HCT116 (cell line): ENCODE results near the gene SMAP2.

Source experiments
- CEBPB ChIP-seq: IDR thresholded peaks from 2 replicates; pipeline ENCODE4 v1.6.1; 2012; ENCODE audit warnings: low read depth
- EZH2 ChIP-seq: fragments of 200-600 bp; sonication (generic); IDR thresholded peaks from 2 replicates; pipeline ENCODE4 v1.6.1; 2017; ENCODE audit warnings: antibody characterized with exemption, mixed run types
- POLR2A ChIP-seq: IDR thresholded peaks from 2 replicates; pipeline ENCODE4 v1.7.0; 2011; ENCODE audit warnings: borderline replicate concordance; ENCODE audit not compliant: insufficient read depth, insufficient read length; ENCODE audit errors: extremely low read depth
- RAD21 ChIP-seq: IDR thresholded peaks from 2 replicates; pipeline ENCODE4 v1.6.1; 2012; ENCODE audit warnings: low read depth, mild to moderate bottlenecking
- SP1 ChIP-seq: IDR thresholded peaks from 2 replicates; pipeline ENCODE4 v1.6.1; 2012; ENCODE audit warnings: low read depth
- ZNF274 ChIP-seq: fragments of 200-500 bp; sonication (Bioruptor generic); IDR thresholded peaks from 2 replicates; pipeline ENCODE4 v1.6.1; 2014; ENCODE audit warnings: mild to moderate bottlenecking, low read depth, low read length, inconsistent platforms
- TF ChIP-seq, protein P1 (sequence below): IDR thresholded peaks from 2 replicates; pipeline ENCODE4 v1.6.1; 2012
- TF ChIP-seq, protein P2 (sequence below), 3 experiments: fragments of 200-600 bp in 1 of 3; sonication (generic) in 1 of 3; IDR thresholded peaks in 2 of 3; conservative IDR thresholded peaks in 1 of 3; 2 replicates each; pipeline ENCODE4 v1.5.1; 2012 to 2017; ENCODE audit warnings: low read depth in 2 of 3, low read length in 2 of 3, antibody characterized with exemption in 1 of 3, borderline replicate concordance in 1 of 3, control low read depth in 1 of 3, mild to moderate bottlenecking in 1 of 3, mixed read lengths in 1 of 3, mixed run types in 1 of 3, moderate library complexity in 1 of 3; ENCODE audit not compliant: insufficient read depth in 1 of 3
- TF ChIP-seq, protein P3 (sequence below): IDR thresholded peaks from 2 replicates; pipeline ENCODE4 v1.6.1; 2012; ENCODE audit warnings: low read depth
- TF ChIP-seq, protein P4 (sequence below): IDR thresholded peaks from 2 replicates; pipeline ENCODE4 v1.6.1; 2011; ENCODE audit warnings: mild to moderate bottlenecking, low read length, moderate library complexity; ENCODE audit not compliant: insufficient replicate concordance; ENCODE audit errors: extremely low read depth

DNA sequence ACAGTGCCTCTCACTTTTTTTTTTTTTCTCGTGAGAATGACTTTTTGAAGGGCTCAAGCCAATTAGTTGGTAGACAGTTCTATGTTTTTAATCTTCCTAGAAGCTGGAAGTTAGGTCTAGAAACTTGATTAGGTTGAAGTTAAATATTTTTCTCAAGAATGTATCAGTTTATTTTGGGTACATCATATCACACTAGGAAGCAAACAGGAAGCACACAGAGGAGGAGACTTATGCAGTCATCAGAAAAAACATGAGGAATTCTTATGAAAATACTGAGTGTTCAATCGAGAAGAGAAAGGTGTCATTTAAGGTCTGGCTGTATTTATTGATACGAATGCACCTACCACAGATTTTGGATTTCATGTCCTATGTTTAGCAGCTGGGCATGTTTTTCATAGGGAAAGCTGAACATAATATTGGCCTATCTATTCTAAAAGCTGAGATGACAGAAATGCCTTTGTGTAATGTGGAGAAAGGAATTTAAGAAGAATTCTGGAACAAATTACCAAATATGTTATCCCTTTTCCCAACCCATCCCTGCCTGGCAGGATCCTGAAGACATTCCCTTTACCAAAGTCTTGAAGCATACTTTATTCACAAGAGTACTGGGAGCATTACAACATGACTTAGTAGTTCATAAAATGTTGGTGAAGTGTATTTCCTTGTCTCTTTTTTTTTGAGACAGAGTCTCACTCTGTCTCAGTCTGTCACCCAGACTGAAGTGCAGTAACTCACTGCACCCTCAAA lies 59.3 kb downstream of the SMAP2 start:
- TF ChIP-seq SP1 (no peak), CEBPB (no peak), ZNF274 (no peak), POLR2A (no peak), EZH2 (no peak), RAD21 (no peak)
- TF ChIP-seq, protein P1, sequence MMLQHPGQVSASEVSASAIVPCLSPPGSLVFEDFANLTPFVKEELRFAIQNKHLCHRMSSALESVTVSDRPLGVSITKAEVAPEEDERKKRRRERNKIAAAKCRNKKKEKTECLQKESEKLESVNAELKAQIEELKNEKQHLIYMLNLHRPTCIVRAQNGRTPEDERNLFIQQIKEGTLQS = no peak
- TF ChIP-seq, protein P2, sequence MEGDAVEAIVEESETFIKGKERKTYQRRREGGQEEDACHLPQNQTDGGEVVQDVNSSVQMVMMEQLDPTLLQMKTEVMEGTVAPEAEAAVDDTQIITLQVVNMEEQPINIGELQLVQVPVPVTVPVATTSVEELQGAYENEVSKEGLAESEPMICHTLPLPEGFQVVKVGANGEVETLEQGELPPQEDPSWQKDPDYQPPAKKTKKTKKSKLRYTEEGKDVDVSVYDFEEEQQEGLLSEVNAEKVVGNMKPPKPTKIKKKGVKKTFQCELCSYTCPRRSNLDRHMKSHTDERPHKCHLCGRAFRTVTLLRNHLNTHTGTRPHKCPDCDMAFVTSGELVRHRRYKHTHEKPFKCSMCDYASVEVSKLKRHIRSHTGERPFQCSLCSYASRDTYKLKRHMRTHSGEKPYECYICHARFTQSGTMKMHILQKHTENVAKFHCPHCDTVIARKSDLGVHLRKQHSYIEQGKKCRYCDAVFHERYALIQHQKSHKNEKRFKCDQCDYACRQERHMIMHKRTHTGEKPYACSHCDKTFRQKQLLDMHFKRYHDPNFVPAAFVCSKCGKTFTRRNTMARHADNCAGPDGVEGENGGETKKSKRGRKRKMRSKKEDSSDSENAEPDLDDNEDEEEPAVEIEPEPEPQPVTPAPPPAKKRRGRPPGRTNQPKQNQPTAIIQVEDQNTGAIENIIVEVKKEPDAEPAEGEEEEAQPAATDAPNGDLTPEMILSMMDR (IDR thresholded peaks at IDR 0.05 in 2 of 3, conservative IDR thresholded peaks at IDR 0.05 in 1 of 3; ENCODE audit: borderline replicate concordance in 1 of 3, insufficient read depth in 1 of 3, low read depth in 2 of 3, low read length in 2 of 3) = no peak
- TF ChIP-seq, protein P3, sequence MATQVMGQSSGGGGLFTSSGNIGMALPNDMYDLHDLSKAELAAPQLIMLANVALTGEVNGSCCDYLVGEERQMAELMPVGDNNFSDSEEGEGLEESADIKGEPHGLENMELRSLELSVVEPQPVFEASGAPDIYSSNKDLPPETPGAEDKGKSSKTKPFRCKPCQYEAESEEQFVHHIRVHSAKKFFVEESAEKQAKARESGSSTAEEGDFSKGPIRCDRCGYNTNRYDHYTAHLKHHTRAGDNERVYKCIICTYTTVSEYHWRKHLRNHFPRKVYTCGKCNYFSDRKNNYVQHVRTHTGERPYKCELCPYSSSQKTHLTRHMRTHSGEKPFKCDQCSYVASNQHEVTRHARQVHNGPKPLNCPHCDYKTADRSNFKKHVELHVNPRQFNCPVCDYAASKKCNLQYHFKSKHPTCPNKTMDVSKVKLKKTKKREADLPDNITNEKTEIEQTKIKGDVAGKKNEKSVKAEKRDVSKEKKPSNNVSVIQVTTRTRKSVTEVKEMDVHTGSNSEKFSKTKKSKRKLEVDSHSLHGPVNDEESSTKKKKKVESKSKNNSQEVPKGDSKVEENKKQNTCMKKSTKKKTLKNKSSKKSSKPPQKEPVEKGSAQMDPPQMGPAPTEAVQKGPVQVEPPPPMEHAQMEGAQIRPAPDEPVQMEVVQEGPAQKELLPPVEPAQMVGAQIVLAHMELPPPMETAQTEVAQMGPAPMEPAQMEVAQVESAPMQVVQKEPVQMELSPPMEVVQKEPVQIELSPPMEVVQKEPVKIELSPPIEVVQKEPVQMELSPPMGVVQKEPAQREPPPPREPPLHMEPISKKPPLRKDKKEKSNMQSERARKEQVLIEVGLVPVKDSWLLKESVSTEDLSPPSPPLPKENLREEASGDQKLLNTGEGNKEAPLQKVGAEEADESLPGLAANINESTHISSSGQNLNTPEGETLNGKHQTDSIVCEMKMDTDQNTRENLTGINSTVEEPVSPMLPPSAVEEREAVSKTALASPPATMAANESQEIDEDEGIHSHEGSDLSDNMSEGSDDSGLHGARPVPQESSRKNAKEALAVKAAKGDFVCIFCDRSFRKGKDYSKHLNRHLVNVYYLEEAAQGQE = no peak
- TF ChIP-seq, protein P4, sequence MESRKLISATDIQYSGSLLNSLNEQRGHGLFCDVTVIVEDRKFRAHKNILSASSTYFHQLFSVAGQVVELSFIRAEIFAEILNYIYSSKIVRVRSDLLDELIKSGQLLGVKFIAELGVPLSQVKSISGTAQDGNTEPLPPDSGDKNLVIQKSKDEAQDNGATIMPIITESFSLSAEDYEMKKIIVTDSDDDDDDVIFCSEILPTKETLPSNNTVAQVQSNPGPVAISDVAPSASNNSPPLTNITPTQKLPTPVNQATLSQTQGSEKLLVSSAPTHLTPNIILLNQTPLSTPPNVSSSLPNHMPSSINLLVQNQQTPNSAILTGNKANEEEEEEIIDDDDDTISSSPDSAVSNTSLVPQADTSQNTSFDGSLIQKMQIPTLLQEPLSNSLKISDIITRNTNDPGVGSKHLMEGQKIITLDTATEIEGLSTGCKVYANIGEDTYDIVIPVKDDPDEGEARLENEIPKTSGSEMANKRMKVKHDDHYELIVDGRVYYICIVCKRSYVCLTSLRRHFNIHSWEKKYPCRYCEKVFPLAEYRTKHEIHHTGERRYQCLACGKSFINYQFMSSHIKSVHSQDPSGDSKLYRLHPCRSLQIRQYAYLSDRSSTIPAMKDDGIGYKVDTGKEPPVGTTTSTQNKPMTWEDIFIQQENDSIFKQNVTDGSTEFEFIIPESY = no peak
